ENCODE data around the gene ZNF791. TPM values are rescaled to one million over a fixed set of nuclear protein-coding genes. Genes with fewer than 3 reads are reported as not detected.
A peak's percentile ranks its signal among the peaks of the same experiment; 100 is the strongest.

Gene ZNF791
- total RNA-seq, 2 donors from 2014 or later = 23.2 to 32.1 TPM

DNA sequence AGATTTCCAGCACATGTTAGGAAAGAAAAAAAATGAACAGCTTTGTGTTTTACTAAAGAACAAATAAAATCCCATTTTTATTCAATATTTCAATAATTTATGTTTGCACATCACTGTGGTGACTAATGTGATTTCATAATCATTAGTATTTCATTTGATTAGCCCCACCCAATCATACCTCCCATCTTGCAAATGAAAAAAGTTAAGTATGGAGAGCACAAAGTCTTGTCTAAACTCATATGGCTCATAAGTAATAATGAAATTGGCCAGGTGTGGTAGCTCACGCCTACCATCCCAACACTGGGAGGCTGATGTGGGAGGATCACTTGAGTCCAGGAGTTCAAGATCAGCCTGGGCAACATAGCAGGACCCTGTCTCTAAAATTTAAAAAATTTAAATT is 3.9 kb upstream of the ZNF791 start:
- no peaks in the 10 kb centered on the region for H3K9me3 Mint-ChIP-seq
- WGBS, 2 experiments (ENCODE audit: insufficient coverage in 1 of 2, insufficient read length in 1 of 2) = 92 to 100% methylated on average over 1 of the region's 1 CpG
- peaks cover 37% of the 10 kb centered on the region for H3K36me3 Mint-ChIP-seq (ENCODE audit: low read depth)

GRCh38 chr19:12607631-12608030 is 3.1 kb upstream of the ZNF791 start:
- TF ChIP-seq, protein P1, sequence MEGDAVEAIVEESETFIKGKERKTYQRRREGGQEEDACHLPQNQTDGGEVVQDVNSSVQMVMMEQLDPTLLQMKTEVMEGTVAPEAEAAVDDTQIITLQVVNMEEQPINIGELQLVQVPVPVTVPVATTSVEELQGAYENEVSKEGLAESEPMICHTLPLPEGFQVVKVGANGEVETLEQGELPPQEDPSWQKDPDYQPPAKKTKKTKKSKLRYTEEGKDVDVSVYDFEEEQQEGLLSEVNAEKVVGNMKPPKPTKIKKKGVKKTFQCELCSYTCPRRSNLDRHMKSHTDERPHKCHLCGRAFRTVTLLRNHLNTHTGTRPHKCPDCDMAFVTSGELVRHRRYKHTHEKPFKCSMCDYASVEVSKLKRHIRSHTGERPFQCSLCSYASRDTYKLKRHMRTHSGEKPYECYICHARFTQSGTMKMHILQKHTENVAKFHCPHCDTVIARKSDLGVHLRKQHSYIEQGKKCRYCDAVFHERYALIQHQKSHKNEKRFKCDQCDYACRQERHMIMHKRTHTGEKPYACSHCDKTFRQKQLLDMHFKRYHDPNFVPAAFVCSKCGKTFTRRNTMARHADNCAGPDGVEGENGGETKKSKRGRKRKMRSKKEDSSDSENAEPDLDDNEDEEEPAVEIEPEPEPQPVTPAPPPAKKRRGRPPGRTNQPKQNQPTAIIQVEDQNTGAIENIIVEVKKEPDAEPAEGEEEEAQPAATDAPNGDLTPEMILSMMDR (conservative IDR thresholded peaks at IDR 0.05) = no peak
- no peaks in the 10 kb centered on the region for H3K27me3 ChIP-seq (ENCODE audit: control insufficient read depth, insufficient read depth, low read length, poor library complexity, severe bottlenecking)
- Mint-ChIP-seq H3K36me3 (ENCODE audit: low read depth) (peaks cover 33% of the 10 kb centered on the region), H3K4me1 (peaks cover 2% of the 10 kb centered on the region), H3K4me3 (no peak overlapping the region), H3K27ac (no peak overlapping the region), H3K9me3 (no peaks in the 10 kb centered on the region), H3K27me3 (ENCODE audit: insufficient read depth) (no peaks in the 10 kb centered on the region)
- no peak overlapping the region for H3K27ac ChIP-seq (ENCODE audit: low read depth, low read length)
- H3K4me1 ChIP-seq (ENCODE audit: control insufficient read depth, insufficient read depth, low read length) = no peaks in the 10 kb centered on the region
- no peaks in the 10 kb centered on the region for H3K9me3 ChIP-seq (ENCODE audit: control insufficient read depth, low read length)
- H3K36me3 ChIP-seq (ENCODE audit: control insufficient read depth, insufficient read depth, low read length) = peaks cover 39% of the 10 kb centered on the region
- 92 to 97% methylated on average over 3 of the region's 3 CpGs for WGBS, 2 experiments (ENCODE audit: insufficient coverage in 1 of 2, insufficient read length in 1 of 2)
- no peak overlapping the region for H3K9ac ChIP-seq (ENCODE audit: extremely low read depth, low read length, poor library complexity, severe bottlenecking)
- no peak for DNase-seq
- H3K4me3 ChIP-seq (ENCODE audit: low read length) = no peak overlapping the region

More for the DNA sequence above, 3.9 kb upstream of the ZNF791 start:
- Mint-ChIP-seq H3K27ac (no peak overlapping the region), H3K4me1 (peaks cover 2% of the 10 kb centered on the region), H3K4me3 (no peak overlapping the region), H3K27me3 (ENCODE audit: insufficient read depth) (no peaks in the 10 kb centered on the region)
- no peaks in the 10 kb centered on the region for H3K4me1 ChIP-seq (ENCODE audit: control insufficient read depth, insufficient read depth, low read length)
- TF ChIP-seq, protein P1 (conservative IDR thresholded peaks at IDR 0.05) = no peak
- H3K36me3 ChIP-seq (ENCODE audit: control insufficient read depth, insufficient read depth, low read length) = peaks cover 39% of the 10 kb centered on the region
- no peaks in the 10 kb centered on the region for H3K27me3 ChIP-seq (ENCODE audit: control insufficient read depth, insufficient read depth, low read length, poor library complexity, severe bottlenecking)
- no peak overlapping the region for H3K4me3 ChIP-seq (ENCODE audit: low read length)
- DNase-seq = no peak
- H3K27ac ChIP-seq (ENCODE audit: low read depth, low read length) = no peak overlapping the region
- H3K9ac ChIP-seq (ENCODE audit: extremely low read depth, low read length, poor library complexity, severe bottlenecking) = no peak overlapping the region
- H3K9me3 ChIP-seq (ENCODE audit: control insufficient read depth, low read length) = no peaks in the 10 kb centered on the region

DNA sequence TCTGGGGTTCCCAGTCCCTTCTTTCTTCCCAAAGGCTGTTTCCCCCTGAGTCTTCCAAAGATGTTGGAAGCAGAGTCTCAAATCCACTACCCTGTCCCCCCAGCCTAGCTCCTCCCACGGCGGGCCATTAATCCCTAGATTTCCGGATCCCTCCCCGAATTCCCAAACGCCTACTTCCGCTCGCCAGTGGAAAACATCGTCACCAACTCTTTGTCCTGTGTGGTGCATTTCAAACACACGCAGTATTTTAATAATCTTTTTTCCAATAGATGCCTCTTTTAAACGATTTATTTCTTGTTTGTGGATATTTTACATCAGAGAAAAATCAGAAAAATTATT is 610 bp downstream of the ZNF791 start:
- no peaks in the 10 kb centered on the region for H3K9me3 ChIP-seq (ENCODE audit: control insufficient read depth, low read length)
- Mint-ChIP-seq H3K36me3 (ENCODE audit: low read depth) (peaks cover 40% of the 10 kb centered on the region), H3K9me3 (peaks cover 2% of the 10 kb centered on the region), H3K4me1 (peaks cover 2% of the 10 kb centered on the region), H3K27me3 (ENCODE audit: insufficient read depth) (no peaks in the 10 kb centered on the region), H3K27ac (peak overlapping the region; percentile 100), H3K4me3 (peak overlapping the region; percentile 98)
- H3K27me3 ChIP-seq (ENCODE audit: control insufficient read depth, insufficient read depth, low read length, poor library complexity, severe bottlenecking) = no peaks in the 10 kb centered on the region
- TF ChIP-seq, protein P1 (conservative IDR thresholded peaks at IDR 0.05) = no peak
- H3K4me3 ChIP-seq (ENCODE audit: low read length) = peak overlapping the region; percentile 97
- peak overlapping the region; percentile 98 for H3K9ac ChIP-seq (ENCODE audit: extremely low read depth, low read length, poor library complexity, severe bottlenecking)
- H3K4me1 ChIP-seq (ENCODE audit: control insufficient read depth, insufficient read depth, low read length) = no peaks in the 10 kb centered on the region
- WGBS, 2 experiments (ENCODE audit: insufficient coverage in 1 of 2, insufficient read length in 1 of 2) = 0% methylated on average over 10 of the region's 10 CpGs; no CpG with 5 or more reads in 1 of the 2 experiments
- peak overlapping the region; percentile 95 for H3K27ac ChIP-seq (ENCODE audit: low read depth, low read length)
- peak; percentile 86 for DNase-seq
- H3K36me3 ChIP-seq (ENCODE audit: control insufficient read depth, insufficient read depth, low read length) = peaks cover 48% of the 10 kb centered on the region
